Measurements from ENCODE around the gene ARHGEF17. TPM values are rescaled to one million over a fixed set of nuclear protein-coding genes. Genes with fewer than 3 reads are reported as not detected.

The ARHGEF17 gene
- total RNA-seq (0.47 TPM), polyA plus RNA-seq (not detected)

DNA sequence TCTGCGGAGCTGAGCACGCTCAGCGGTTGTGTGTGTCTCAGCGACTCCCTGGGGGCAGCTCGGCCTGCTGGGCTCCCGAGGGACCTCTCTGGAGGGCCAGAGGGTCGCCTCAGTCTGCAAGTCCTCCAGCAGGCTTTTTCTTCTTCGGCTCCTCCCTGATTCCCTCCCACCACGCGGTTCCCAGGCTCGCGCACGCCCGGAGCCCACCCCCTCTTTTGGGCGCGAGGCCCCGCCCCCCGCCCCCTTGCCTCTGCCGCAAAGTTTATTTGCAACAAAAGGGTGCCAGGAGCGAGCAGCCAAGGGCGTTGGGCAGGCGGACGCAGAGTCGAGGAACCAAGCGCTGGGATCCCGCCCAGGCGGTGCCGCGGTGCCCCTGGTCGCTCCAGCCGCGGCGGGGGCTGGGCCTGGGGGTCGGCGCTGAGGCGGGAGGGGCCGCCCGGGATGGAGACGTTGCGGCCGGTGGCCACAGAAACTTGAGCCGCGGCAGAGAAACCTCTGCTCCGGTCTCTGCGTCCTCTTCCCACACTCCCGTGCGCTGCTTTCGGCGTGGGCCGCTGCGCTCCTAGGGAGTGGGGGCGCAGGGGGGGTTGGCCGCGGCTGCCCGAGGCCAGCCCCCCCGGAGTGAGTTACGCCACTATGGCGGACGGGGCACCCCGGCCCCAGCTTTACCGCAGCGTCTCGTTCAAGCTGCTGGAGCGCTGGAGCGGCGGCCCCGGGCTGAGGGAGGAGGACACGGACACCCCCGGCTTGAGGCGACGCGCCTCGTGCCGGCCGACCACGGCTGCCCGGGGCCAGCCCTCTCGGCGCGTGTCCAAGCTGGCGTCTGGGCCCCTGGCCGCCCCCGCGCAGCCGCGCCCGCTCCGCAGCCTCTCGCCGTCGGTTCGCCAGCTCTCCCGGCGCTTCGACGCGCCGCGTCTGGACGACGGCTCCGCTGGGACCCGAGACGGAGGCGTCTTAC, at the start of gene ARHGEF17:
TSS of gene ARHGEF17 (plus strand) at position 274 of the 958 bp plus-strand sequence. CDS start at position 637, 363 bp downstream.
- Mint-ChIP-seq H3K4me1 (peaks cover 0 to 15% (median 8%) of the 10 kb centered on the region in 4 donors), H3K9me3 (peaks cover 0 to 2% (median 0%) of the 10 kb centered on the region in 7 donors), H3K27me3 (peaks cover 44% of the 10 kb centered on the region), H3K27ac (peak within 1 kb of the TSS in 1 of 3 donors; percentile 29), H3K4me3 (peak within 1 kb of the TSS; percentile 81 to 96 (median 92)), H3K36me3 (no peaks in the 10 kb centered on the region)
- Histone ChIP-seq H3K27me3 (ENCODE audit: control insufficient read depth, insufficient read depth, low read length) (peaks cover 11% of the 10 kb centered on the region), H3K9me3 (ENCODE audit: control insufficient read depth in 2 of 2, low read length in 2 of 2) (no peaks in the 10 kb centered on the region), H3K27ac (ENCODE audit: insufficient read depth, low read length, poor library complexity, severe bottlenecking) (no peak within 1 kb of the TSS), H3K4me3 (ENCODE audit: low read depth, low read length) (peak within 1 kb of the TSS; percentile 58), H3K36me3 (ENCODE audit: control insufficient read depth, insufficient read depth, low read length) (no peaks in the 10 kb centered on the region), H3K4me1 (ENCODE audit: control insufficient read depth, insufficient read depth, low read length, poor library complexity, severe bottlenecking) (peaks cover 23% of the 10 kb centered on the region)
- ATAC-seq (ENCODE audit: low read depth in 2 of 2) = no peak
- DNase-seq = peak in 1 of 3 donors; percentile 29

GRCh38 chr11:73259406-73260126, 48.5 kb upstream of the ARHGEF17 start:
- H3K9me3 Mint-ChIP-seq = peaks cover 0 to 3% (median 0%) of the 10 kb centered on the region in 7 donors
- no peak for DNase-seq
- no peak overlapping the region for H3K4me3 Mint-ChIP-seq
- H3K36me3 Mint-ChIP-seq = no peaks in the 10 kb centered on the region
- H3K27ac Mint-ChIP-seq = no peak overlapping the region
- H3K4me3 ChIP-seq (ENCODE audit: low read depth, low read length) = no peak overlapping the region
- no peaks in the 10 kb centered on the region for H3K4me1 ChIP-seq (ENCODE audit: control insufficient read depth, insufficient read depth, low read length, poor library complexity, severe bottlenecking)
- peaks cover 28% of the 10 kb centered on the region for H3K27me3 Mint-ChIP-seq
- H3K9me3 ChIP-seq (ENCODE audit: control insufficient read depth in 2 of 2, low read length in 2 of 2) = no peaks in the 10 kb centered on the region
- H3K27ac ChIP-seq (ENCODE audit: insufficient read depth, low read length, poor library complexity, severe bottlenecking) = no peak overlapping the region
- H3K36me3 ChIP-seq (ENCODE audit: control insufficient read depth, insufficient read depth, low read length) = no peaks in the 10 kb centered on the region
- H3K4me1 Mint-ChIP-seq = no peaks in the 10 kb centered on the region
- no peak for ATAC-seq (ENCODE audit: low read depth in 2 of 2)
- peaks cover 11% of the 10 kb centered on the region for H3K27me3 ChIP-seq (ENCODE audit: control insufficient read depth, insufficient read depth, low read length)

- H3K27ac Mint-ChIP-seq = no peak overlapping the region
- Histone ChIP-seq H3K27ac (ENCODE audit: insufficient read depth, low read length, poor library complexity, severe bottlenecking) (no peak overlapping the region), H3K27me3 (ENCODE audit: control insufficient read depth, insufficient read depth, low read length) (peaks cover 11% of the 10 kb centered on the region), H3K9me3 (ENCODE audit: control insufficient read depth in 2 of 2, low read length in 2 of 2) (no peaks in the 10 kb centered on the region), H3K4me3 (ENCODE audit: low read depth, low read length) (no peak overlapping the region), H3K36me3 (ENCODE audit: control insufficient read depth, insufficient read depth, low read length) (no peaks in the 10 kb centered on the region), H3K4me1 (ENCODE audit: control insufficient read depth, insufficient read depth, low read length, poor library complexity, severe bottlenecking) (no peaks in the 10 kb centered on the region)
- DNase-seq (no peak), ATAC-seq (ENCODE audit: low read depth in 2 of 2) (no peak)
- H3K9me3 Mint-ChIP-seq = peaks cover 0 to 5% (median 0%) of the 10 kb centered on the region in 7 donors
- H3K4me1 Mint-ChIP-seq = no peaks in the 10 kb centered on the region
- H3K36me3 Mint-ChIP-seq = no peaks in the 10 kb centered on the region
- H3K27me3 Mint-ChIP-seq = peaks cover 33% of the 10 kb centered on the region
- no peak overlapping the region for H3K4me3 Mint-ChIP-seq
Measured at GRCh38 chr11:73260127-73260457, 48.0 kb upstream of the ARHGEF17 start.

DNA sequence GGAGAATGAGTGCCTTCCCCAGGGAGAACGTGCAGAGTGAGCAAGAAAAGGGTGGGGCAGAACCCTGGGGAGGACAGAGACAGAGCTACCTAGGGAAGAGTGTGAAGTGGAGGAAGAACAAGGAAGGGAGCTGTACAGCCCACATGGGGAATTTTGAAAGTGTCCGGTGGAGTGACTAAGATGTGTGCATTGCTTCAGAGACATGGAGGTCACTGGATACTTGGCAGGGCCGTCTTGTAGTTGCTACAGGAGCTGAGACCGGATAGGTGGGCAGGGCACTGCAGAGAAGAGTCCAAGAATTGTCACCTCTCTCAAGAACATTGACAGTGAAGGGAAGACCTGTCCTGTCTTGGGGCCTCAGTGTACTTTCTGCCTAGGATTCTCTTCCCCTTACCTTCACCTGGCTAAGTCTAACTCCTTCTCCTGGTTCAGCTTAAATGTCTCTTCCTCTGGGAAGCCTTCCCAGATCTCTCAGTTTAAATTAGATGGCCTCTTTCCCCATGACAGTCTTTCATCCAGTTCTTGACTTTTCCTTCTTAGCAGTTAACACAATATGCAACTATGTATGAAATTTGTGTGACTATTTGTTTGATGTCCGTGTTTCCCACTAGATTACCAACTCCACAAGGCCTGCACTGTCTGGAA, 45.1 kb upstream of the ARHGEF17 start:
- no peak overlapping the region for H3K4me3 ChIP-seq (ENCODE audit: low read depth, low read length)
- no peaks in the 10 kb centered on the region for H3K36me3 Mint-ChIP-seq
- peaks cover 39% of the 10 kb centered on the region for H3K27me3 Mint-ChIP-seq
- no peak overlapping the region for H3K27ac ChIP-seq (ENCODE audit: insufficient read depth, low read length, poor library complexity, severe bottlenecking)
- H3K9me3 ChIP-seq (ENCODE audit: control insufficient read depth in 2 of 2, low read length in 2 of 2) = no peaks in the 10 kb centered on the region
- no peaks in the 10 kb centered on the region for H3K4me1 Mint-ChIP-seq
- peaks cover 11% of the 10 kb centered on the region for H3K27me3 ChIP-seq (ENCODE audit: control insufficient read depth, insufficient read depth, low read length)
- no peak for DNase-seq
- H3K9me3 Mint-ChIP-seq = peaks cover 0 to 5% (median 0%) of the 10 kb centered on the region in 7 donors
- H3K27ac Mint-ChIP-seq = no peak overlapping the region
- H3K4me1 ChIP-seq (ENCODE audit: control insufficient read depth, insufficient read depth, low read length, poor library complexity, severe bottlenecking) = no peaks in the 10 kb centered on the region
- no peak overlapping the region for H3K4me3 Mint-ChIP-seq
- no peak for ATAC-seq (ENCODE audit: low read depth in 2 of 2)
- no peaks in the 10 kb centered on the region for H3K36me3 ChIP-seq (ENCODE audit: control insufficient read depth, insufficient read depth, low read length)

- H3K27me3 ChIP-seq (ENCODE audit: control insufficient read depth, insufficient read depth, low read length) = peaks cover 11% of the 10 kb centered on the region
- no peak overlapping the region for H3K4me3 ChIP-seq (ENCODE audit: low read depth, low read length)
- no peak overlapping the region for H3K27ac ChIP-seq (ENCODE audit: insufficient read depth, low read length, poor library complexity, severe bottlenecking)
- Mint-ChIP-seq H3K27me3 (peaks cover 39% of the 10 kb centered on the region), H3K36me3 (no peaks in the 10 kb centered on the region), H3K4me3 (no peak overlapping the region), H3K4me1 (no peaks in the 10 kb centered on the region), H3K27ac (no peak overlapping the region), H3K9me3 (peaks cover 0 to 5% (median 0%) of the 10 kb centered on the region in 7 donors)
- DNase-seq (no peak), ATAC-seq (ENCODE audit: low read depth in 2 of 2) (no peak)
- H3K4me1 ChIP-seq (ENCODE audit: control insufficient read depth, insufficient read depth, low read length, poor library complexity, severe bottlenecking) = no peaks in the 10 kb centered on the region
- no peaks in the 10 kb centered on the region for H3K9me3 ChIP-seq (ENCODE audit: control insufficient read depth in 2 of 2, low read length in 2 of 2)
- no peaks in the 10 kb centered on the region for H3K36me3 ChIP-seq (ENCODE audit: control insufficient read depth, insufficient read depth, low read length)
Measured at GRCh38 chr11:73263640-73264039, 44.4 kb upstream of the ARHGEF17 start.

DNA sequence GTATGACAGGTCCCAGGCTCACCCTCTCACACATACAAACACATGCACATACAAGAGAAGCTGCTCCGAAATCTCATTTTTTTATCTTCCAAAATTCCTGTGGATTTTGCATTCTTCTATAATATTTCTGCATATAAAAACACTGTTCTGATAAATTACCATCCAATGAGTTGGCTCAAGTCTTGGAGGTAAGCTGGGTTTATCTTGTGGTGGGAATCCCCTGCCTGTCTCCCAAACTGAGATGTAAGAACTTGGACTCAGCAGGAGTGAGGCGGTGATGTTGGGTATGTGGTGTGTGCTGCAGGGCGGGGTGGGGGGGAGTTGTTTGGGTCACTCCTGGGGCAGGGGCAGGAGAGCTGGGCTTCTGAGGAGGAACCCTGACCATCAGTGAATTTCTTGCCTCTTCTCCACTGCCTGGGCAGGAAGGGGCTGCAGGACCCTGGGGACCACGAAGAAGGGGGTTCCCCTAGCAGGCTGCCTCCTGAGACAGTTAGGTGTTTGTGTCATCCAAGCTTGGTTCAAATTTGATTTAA, 42.7 kb upstream of the ARHGEF17 start:
- no peak for DNase-seq
- H3K27ac ChIP-seq (ENCODE audit: insufficient read depth, low read length, poor library complexity, severe bottlenecking) = no peak overlapping the region
- H3K36me3 ChIP-seq (ENCODE audit: control insufficient read depth, insufficient read depth, low read length) = no peaks in the 10 kb centered on the region
- peaks cover 11% of the 10 kb centered on the region for H3K27me3 ChIP-seq (ENCODE audit: control insufficient read depth, insufficient read depth, low read length)
- no peak overlapping the region for H3K4me3 Mint-ChIP-seq
- ATAC-seq (ENCODE audit: low read depth in 2 of 2) = no peak
- H3K9me3 ChIP-seq (ENCODE audit: control insufficient read depth in 2 of 2, low read length in 2 of 2) = no peaks in the 10 kb centered on the region
- peaks cover 0 to 5% (median 0%) of the 10 kb centered on the region in 7 donors for H3K9me3 Mint-ChIP-seq
- no peaks in the 10 kb centered on the region for H3K4me1 Mint-ChIP-seq
- no peak overlapping the region for H3K4me3 ChIP-seq (ENCODE audit: low read depth, low read length)
- H3K27me3 Mint-ChIP-seq = peaks cover 39% of the 10 kb centered on the region
- H3K27ac Mint-ChIP-seq = no peak overlapping the region
- no peaks in the 10 kb centered on the region for H3K36me3 Mint-ChIP-seq
- no peaks in the 10 kb centered on the region for H3K4me1 ChIP-seq (ENCODE audit: control insufficient read depth, insufficient read depth, low read length, poor library complexity, severe bottlenecking)

- no peak overlapping the region for H3K27ac Mint-ChIP-seq
- DNase-seq (no peak), ATAC-seq (ENCODE audit: low read depth in 2 of 2) (no peak)
- Histone ChIP-seq H3K4me3 (ENCODE audit: low read depth, low read length) (no peak overlapping the region), H3K4me1 (ENCODE audit: control insufficient read depth, insufficient read depth, low read length, poor library complexity, severe bottlenecking) (no peaks in the 10 kb centered on the region), H3K27me3 (ENCODE audit: control insufficient read depth, insufficient read depth, low read length) (peaks cover 11% of the 10 kb centered on the region), H3K27ac (ENCODE audit: insufficient read depth, low read length, poor library complexity, severe bottlenecking) (no peak overlapping the region), H3K36me3 (ENCODE audit: control insufficient read depth, insufficient read depth, low read length) (no peaks in the 10 kb centered on the region), H3K9me3 (ENCODE audit: control insufficient read depth in 2 of 2, low read length in 2 of 2) (no peaks in the 10 kb centered on the region)
- H3K4me1 Mint-ChIP-seq = no peaks in the 10 kb centered on the region
- no peaks in the 10 kb centered on the region for H3K36me3 Mint-ChIP-seq
- H3K27me3 Mint-ChIP-seq = peaks cover 39% of the 10 kb centered on the region
- peaks cover 0 to 5% (median 0%) of the 10 kb centered on the region in 7 donors for H3K9me3 Mint-ChIP-seq
- no peak overlapping the region for H3K4me3 Mint-ChIP-seq
Measured at GRCh38 chr11:73265853-73266645, 42.0 kb upstream of the ARHGEF17 start.
